GM18507 (cell line): ENCODE measurements around the gene DOK1.
"Not testable (repeated sequence)": the region's sequence is repeated elsewhere in the genome, so short reads cannot be mapped to it uniquely, and the experiment has no call there.

Experiments used
- DNase-seq: peaks from one replicate; pipeline ENCODE4 v3.0.0; 2011; ENCODE audit warnings: low read depth; ENCODE audit not compliant: insufficient read length; ENCODE audit errors: extremely low spot score
- FAIRE-seq: peaks from 2 replicates; lab custom pipeline; 2011; peaks lifted over from hg19 to GRCh38; lab: Jason Lieb, UNC

Gene DOK1

GRCh38 chr2:74542978-74543377, 11.5 kb upstream of the DOK1 start:
- FAIRE-seq = no peak
- no peak for DNase-seq

GRCh38 chr2:74544634-74545033, 9.9 kb upstream of the DOK1 start:
- DNase-seq (no peak), FAIRE-seq (no peak)

GRCh38 chr2:74546004-74546403, 8.5 kb upstream of the DOK1 start:
- FAIRE-seq (no peak), DNase-seq (no peak)

- no peak for DNase-seq
- no peak for FAIRE-seq
Measured at GRCh38 chr2:74548285-74548899, 6.1 kb upstream of the DOK1 start.

- DNase-seq (no peak), FAIRE-seq (peak; percentile 12)
Measured at GRCh38 chr2:74548900-74549826, 5.4 kb upstream of the DOK1 start.

GRCh38 chr2:74550231-74550630, 4.3 kb upstream of the DOK1 start:
- DNase-seq = no peak
- FAIRE-seq = no peak

GRCh38 chr2:74551530-74551929, 3.0 kb upstream of the DOK1 start:
- no peak for FAIRE-seq

GRCh38 chr2:74551942-74552913, 2.3 kb upstream of the DOK1 start:
- DNase-seq (no peak), FAIRE-seq (peak; percentile 77)

More at GRCh38 chr2:74551530-74551929, 3.0 kb upstream of the DOK1 start:
- DNase-seq = no peak

GRCh38 chr2:74552914-74553811, 1.4 kb upstream of the DOK1 start:
- FAIRE-seq = peak; percentile 77
- no peak for DNase-seq

- DNase-seq (no peak), FAIRE-seq (peak; percentile 64)
Measured at GRCh38 chr2:74554820-74555531, 456 bp downstream of the DOK1 start.

- DNase-seq = no peak
- peak; percentile 33 for FAIRE-seq
Measured at GRCh38 chr2:74555610-74556103, 1.1 kb downstream of the DOK1 start.

GRCh38 chr2:74556159-74556558, 1.6 kb downstream of the DOK1 start:
- DNase-seq = no peak
- no peak for FAIRE-seq

- no peak for FAIRE-seq
Measured at GRCh38 chr2:74556831-74557370, 2.4 kb downstream of the DOK1 start.

GRCh38 chr2:74558284-74559230, 4.0 kb downstream of the DOK1 start:
- no peak for FAIRE-seq

More at GRCh38 chr2:74556831-74557370, 2.4 kb downstream of the DOK1 start:
- DNase-seq = no peak

GRCh38 chr2:74559912-74560311, 5.4 kb downstream of the DOK1 start:
- no peak for DNase-seq
- no peak for FAIRE-seq

More at GRCh38 chr2:74558284-74559230, 4.0 kb downstream of the DOK1 start:
- no peak for DNase-seq

GRCh38 chr2:74560591-74560990, 6.1 kb downstream of the DOK1 start:
- FAIRE-seq (no peak), DNase-seq (no peak)

- not testable (repeated sequence) for FAIRE-seq, DNase-seq
Measured at GRCh38 chr2:74561022-74561421, 6.5 kb downstream of the DOK1 start.
